Fibroblast of the aortic adventitia (primary cell): ENCODE results near the gene PSMB1. TPM values are rescaled to one million over a fixed set of nuclear protein-coding genes. Genes with fewer than 3 reads are reported as not detected.
"Not testable (repeated sequence)": the region's sequence is repeated elsewhere in the genome, so short reads cannot be mapped to it uniquely, and the experiment has no call there.

ENCODE experiments used
- DNase-seq: peaks from one replicate; pipeline ENCODE4 v3.0.0-alpha.2; 2010; ENCODE audit warnings: low read depth
- H3K4me3 ChIP-seq: 2 replicates; pipeline ENCODE4 v1.5.1; 2011; ENCODE audit warnings: low read depth, mild to moderate bottlenecking, control low read depth, low read length, moderate library complexity
- CTCF ChIP-seq: IDR thresholded peaks from 2 replicates; pipeline ENCODE4 v1.5.1; 2011; ENCODE audit warnings: mild to moderate bottlenecking, low read length, control low read depth, inconsistent platforms; ENCODE audit not compliant: insufficient read depth
- total RNA-seq: library from RNA; depleted of rRNA; stranded (reverse); fragments of >200 nt; gene quantifications from 2 replicates; pipeline ENCODE4 v1.2.3, GENCODE V29; 2012; ENCODE audit warnings: low replicate concordance

PSMB1 gene
- total RNA-seq, 1 donor, result 248 TPM

DNA sequence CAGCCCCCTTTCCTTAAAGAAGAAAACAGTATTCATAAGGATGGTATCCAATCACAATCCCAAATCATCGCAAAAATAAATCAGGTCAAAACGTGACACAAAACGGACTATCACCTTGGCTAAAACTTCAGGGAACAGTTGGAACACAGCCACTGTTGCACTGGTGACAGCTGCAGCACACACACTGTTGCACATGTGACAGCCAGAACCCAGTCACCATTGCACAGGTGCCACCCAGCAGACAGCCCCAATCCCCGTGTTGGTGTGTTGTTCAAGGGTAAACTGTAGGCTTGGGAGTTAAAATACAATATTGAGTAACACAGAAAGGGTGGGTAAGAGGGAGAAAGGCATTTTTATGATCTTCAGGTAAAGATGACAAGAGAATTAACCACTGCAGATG, 15.8 kb downstream of the PSMB1 start:
- no peak overlapping the region for H3K4me3 ChIP-seq
- DNase-seq, result no peak
- no peak for TF ChIP-seq CTCF

- TF ChIP-seq CTCF, result no peak
- H3K4me3 ChIP-seq, result no peak overlapping the region
- DNase-seq, result no peak
These were observed 16.4 kb downstream of the PSMB1 start for GRCh38 chr6:170536671-170537070.

DNA sequence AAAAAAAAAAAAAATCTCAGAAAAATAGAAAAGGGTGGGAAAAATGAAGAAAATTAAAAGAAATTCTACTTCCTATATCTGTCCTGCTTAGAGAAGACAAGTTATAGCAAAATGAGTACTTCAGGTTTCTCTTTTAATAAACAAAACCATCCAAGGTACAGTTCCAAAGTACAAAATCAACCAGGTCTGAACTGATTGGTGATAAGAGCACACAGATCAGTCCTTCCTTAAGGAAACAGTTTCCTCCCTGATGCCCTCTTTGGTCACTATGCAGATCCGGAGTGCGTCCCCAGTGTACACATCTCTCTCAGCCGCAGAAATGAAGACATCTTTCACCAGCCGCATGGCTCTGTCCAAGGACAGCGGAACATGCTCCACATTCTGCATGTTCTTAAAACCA, 18.1 kb downstream of the PSMB1 start:
- DNase-seq, result no peak
- no peak overlapping the region for H3K4me3 ChIP-seq
- no peak for TF ChIP-seq CTCF

GRCh38 chr6:170533792-170534191, 19.3 kb downstream of the PSMB1 start:
- no peak overlapping the region for H3K4me3 ChIP-seq
- no peak for DNase-seq
- no peak for TF ChIP-seq CTCF

- no peak overlapping the region for H3K4me3 ChIP-seq
- TF ChIP-seq CTCF, result no peak
- no peak for DNase-seq
These were observed 20.1 kb downstream of the PSMB1 start for GRCh38 chr6:170532867-170533488.

- no peak overlapping the region for H3K4me3 ChIP-seq
- DNase-seq, result peak; percentile 79
- peak; percentile 95 for TF ChIP-seq CTCF
These were observed 23.2 kb downstream of the PSMB1 start for GRCh38 chr6:170529839-170530469.

- H3K4me3 ChIP-seq, DNase-seq: not testable (repeated sequence)
These were observed 25.1 kb downstream of the PSMB1 start for GRCh38 chr6:170527995-170528394.
